HFFc6 (cell line): ENCODE measurements around the gene FSIP1. TPM values are rescaled to one million over a fixed set of nuclear protein-coding genes. Genes with fewer than 3 reads are reported as not detected.
A peak's percentile ranks its signal among the peaks of the same experiment; 100 is the strongest.

Experiments
- DNase-seq: peaks from one replicate; pipeline ENCODE4 v3.0.0-alpha.2; 2018
- H3K27ac Mint-ChIP-seq: 2 replicates; pipeline ENCODE4 v1.8.0; 2020; ENCODE audit warnings: mild to moderate bottlenecking, mixed read lengths
- H3K27me3 Mint-ChIP-seq: 2 replicates; pipeline ENCODE4 v1.8.0; 2021; ENCODE audit warnings: mild to moderate bottlenecking, moderate library complexity, mixed read lengths; ENCODE audit not compliant: insufficient read depth
- H3K36me3 Mint-ChIP-seq: 2 replicates; pipeline ENCODE4 v1.8.0; 2021; ENCODE audit warnings: low read depth, mixed read lengths
- H3K4me1 Mint-ChIP-seq: 2 replicates; pipeline ENCODE4 v1.8.0; 2020; ENCODE audit warnings: low read depth, mixed read lengths
- H3K4me3 Mint-ChIP-seq: 2 replicates; pipeline ENCODE4 v1.8.0; 2020; ENCODE audit warnings: mild to moderate bottlenecking, moderate library complexity, mixed read lengths
- H3K9me3 Mint-ChIP-seq: 2 replicates; pipeline ENCODE4 v1.8.0; 2020; ENCODE audit warnings: mild to moderate bottlenecking, mixed read lengths
- total RNA-seq, 6 experiments: library from RNA; stranded (reverse); fragmentation: NEBNext Ultra II Directional; extraction: Animal tissue kit (Norgen Biotek cat#: 25700); gene quantifications; 2 replicates in 1 of 6; 3 replicates in 5 of 6; pipeline ENCODE4 v1.2.3, GENCODE V29; 2021
- TF ChIP-seq, protein P1 (sequence below): fragments of 200-600 bp; sonication (generic); IDR thresholded peaks from 2 replicates; pipeline ENCODE4 v1.5.0; 2021; ENCODE audit warnings: antibody characterized with exemption, mild to moderate bottlenecking

Gene FSIP1
- total RNA-seq, 6 experiments from 2014 or later: 1.2 to 2.0 (median 1.3) TPM

- no peak for DNase-seq
- TF ChIP-seq, protein P1, sequence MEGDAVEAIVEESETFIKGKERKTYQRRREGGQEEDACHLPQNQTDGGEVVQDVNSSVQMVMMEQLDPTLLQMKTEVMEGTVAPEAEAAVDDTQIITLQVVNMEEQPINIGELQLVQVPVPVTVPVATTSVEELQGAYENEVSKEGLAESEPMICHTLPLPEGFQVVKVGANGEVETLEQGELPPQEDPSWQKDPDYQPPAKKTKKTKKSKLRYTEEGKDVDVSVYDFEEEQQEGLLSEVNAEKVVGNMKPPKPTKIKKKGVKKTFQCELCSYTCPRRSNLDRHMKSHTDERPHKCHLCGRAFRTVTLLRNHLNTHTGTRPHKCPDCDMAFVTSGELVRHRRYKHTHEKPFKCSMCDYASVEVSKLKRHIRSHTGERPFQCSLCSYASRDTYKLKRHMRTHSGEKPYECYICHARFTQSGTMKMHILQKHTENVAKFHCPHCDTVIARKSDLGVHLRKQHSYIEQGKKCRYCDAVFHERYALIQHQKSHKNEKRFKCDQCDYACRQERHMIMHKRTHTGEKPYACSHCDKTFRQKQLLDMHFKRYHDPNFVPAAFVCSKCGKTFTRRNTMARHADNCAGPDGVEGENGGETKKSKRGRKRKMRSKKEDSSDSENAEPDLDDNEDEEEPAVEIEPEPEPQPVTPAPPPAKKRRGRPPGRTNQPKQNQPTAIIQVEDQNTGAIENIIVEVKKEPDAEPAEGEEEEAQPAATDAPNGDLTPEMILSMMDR: no peak
- Mint-ChIP-seq H3K4me3 (no peak overlapping the region), H3K4me1 (peaks cover 37% of the 10 kb centered on the region), H3K9me3 (no peaks in the 10 kb centered on the region), H3K36me3 (no peaks in the 10 kb centered on the region), H3K27me3 (peaks cover 2% of the 10 kb centered on the region), H3K27ac (no peak overlapping the region)
These were observed 144.6 kb downstream of the FSIP1 start for GRCh38 chr15:39638041-39638440.

GRCh38 chr15:39631357-39631756 lies 151.3 kb downstream of the FSIP1 start:
- H3K27ac Mint-ChIP-seq: peak overlapping the region; percentile 32; the same call in 1 of the 2 replicates
- H3K9me3 Mint-ChIP-seq: no peaks in the 10 kb centered on the region
- DNase-seq: peak; percentile 38
- TF ChIP-seq, protein P1: no peak
- H3K36me3 Mint-ChIP-seq: 0 out of 2 replicates have a peak, but pooled peaks cover 5% of the 10 kb centered on the region
- H3K4me3 Mint-ChIP-seq: no peak overlapping the region; the same call in 1 of the 2 replicates
- peaks cover 52% of the 10 kb centered on the region for H3K4me1 Mint-ChIP-seq
- peaks cover 2% of the 10 kb centered on the region for H3K27me3 Mint-ChIP-seq

- TF ChIP-seq, protein P1: no peak
- H3K27ac Mint-ChIP-seq: no peak overlapping the region; the same call in 1 of the 2 replicates
- H3K9me3 Mint-ChIP-seq: no peaks in the 10 kb centered on the region
- H3K4me1 Mint-ChIP-seq: peaks cover 67% of the 10 kb centered on the region
- H3K4me3 Mint-ChIP-seq: no peak overlapping the region
- H3K36me3 Mint-ChIP-seq: 0 out of 2 replicates have a peak, but pooled peaks cover 10% of the 10 kb centered on the region
- DNase-seq: no peak
- H3K27me3 Mint-ChIP-seq: peaks cover 2% of the 10 kb centered on the region
These were observed 152.7 kb downstream of the FSIP1 start for GRCh38 chr15:39629906-39630305.

DNA sequence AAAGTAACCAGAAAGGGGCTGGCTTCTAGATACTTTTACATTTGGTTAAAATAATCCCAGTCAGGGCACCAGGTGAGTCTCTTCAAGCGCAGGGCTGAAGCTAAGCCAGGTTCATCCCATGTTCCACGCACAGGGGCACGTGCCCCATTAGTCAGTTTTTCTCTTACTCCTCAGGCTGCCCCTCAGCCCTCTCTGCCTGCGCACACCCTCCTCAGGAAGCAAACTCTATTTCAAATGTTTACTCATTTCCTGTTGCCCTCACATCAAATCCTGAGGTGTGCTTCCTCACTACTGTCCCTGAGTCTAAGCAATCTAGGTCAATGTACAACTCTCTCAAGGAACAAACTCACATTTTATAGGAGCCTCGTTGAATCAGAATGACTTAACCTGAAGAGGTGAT lies 153.3 kb downstream of the FSIP1 start:
- Mint-ChIP-seq H3K9me3 (no peaks in the 10 kb centered on the region), H3K27ac (peak overlapping the region; percentile 39), H3K27me3 (peaks cover 2% of the 10 kb centered on the region), H3K36me3 (0 out of 2 replicates have a peak, but pooled peaks cover 10% of the 10 kb centered on the region), H3K4me1 (peaks cover 72% of the 10 kb centered on the region), H3K4me3 (no peak overlapping the region)
- TF ChIP-seq, protein P1: no peak
- no peak for DNase-seq

DNA sequence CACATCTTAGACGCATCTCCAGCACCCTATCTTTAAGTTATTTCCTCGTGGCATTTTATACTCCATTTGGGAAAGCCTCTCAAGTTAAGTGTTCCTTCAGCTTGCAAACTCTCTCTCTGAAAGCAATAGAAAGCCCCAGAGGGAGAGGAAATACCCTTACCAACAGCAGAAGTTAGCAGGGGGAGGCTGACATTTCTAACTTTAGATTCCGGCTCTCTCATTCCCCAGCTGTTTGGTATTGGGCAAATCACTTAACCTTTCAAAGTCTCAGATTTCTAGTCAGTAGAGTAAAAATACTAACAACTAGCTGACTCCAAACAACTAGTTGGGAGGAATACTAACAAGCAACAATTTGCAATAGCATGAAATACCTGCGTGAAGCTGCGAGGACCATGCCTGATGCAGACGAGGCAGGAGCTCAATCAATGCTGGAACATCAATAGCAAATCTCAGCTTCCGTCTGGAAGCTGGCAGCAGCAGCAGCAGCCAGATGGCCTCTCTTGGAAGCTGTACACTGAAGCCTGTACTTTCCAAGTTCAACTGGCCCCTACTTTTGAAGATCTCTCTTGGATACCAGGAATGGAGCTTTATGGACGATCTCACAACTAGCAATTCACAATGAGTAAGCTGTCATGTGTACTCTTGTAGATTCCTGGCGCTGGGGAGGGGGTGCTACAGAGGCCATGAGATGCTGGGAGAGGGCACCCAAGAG lies 153.9 kb downstream of the FSIP1 start:
- 0 out of 2 replicates have a peak, but pooled peaks cover 10% of the 10 kb centered on the region for H3K36me3 Mint-ChIP-seq
- no peak overlapping the region for H3K4me3 Mint-ChIP-seq
- H3K27ac Mint-ChIP-seq: peak overlapping the region; percentile 39
- H3K9me3 Mint-ChIP-seq: no peaks in the 10 kb centered on the region
- H3K4me1 Mint-ChIP-seq: peaks cover 79% of the 10 kb centered on the region
- TF ChIP-seq, protein P1: no peak
- H3K27me3 Mint-ChIP-seq: no peaks in the 10 kb centered on the region; the same call in 1 of the 2 replicates
- no peak for DNase-seq
